Karpas-422 (cell line): Measurements from ENCODE around the gene NOTCH1. TPM values are rescaled to one million over a fixed set of nuclear protein-coding genes. Genes with fewer than 3 reads are reported as not detected.

Experiments
- DNase-seq: peaks from one replicate; pipeline ENCODE4 v3.0.0-alpha.2; 2015
- H2AFZ ChIP-seq: fragments of 200-600 bp; sonication (generic); 2 replicates; pipeline ENCODE4 v1.6.1; 2014; ENCODE audit warnings: antibody characterized with exemption, low read length, mixed read lengths
- H3K27ac ChIP-seq: fragments of 200-600 bp; sonication (generic); 2 replicates; pipeline ENCODE4 v1.5.1; 2014; ENCODE audit warnings: mild to moderate bottlenecking, low read length, moderate library complexity
- H3K27me3 ChIP-seq: fragments of 200-600 bp; sonication (generic); 2 replicates; pipeline ENCODE4 v1.6.1; 2014; ENCODE audit warnings: low read length, mixed read lengths
- H3K36me3 ChIP-seq: fragments of 200-600 bp; sonication (generic); 2 replicates; pipeline ENCODE4 v1.6.1; 2014; ENCODE audit warnings: low read length, mixed read lengths; ENCODE audit not compliant: insufficient read depth
- H3K4me1 ChIP-seq: fragments of 200-600 bp; sonication (generic); 2 replicates; pipeline ENCODE4 v1.6.1; 2014; ENCODE audit warnings: mild to moderate bottlenecking, low read length, mixed read lengths
- H3K4me2 ChIP-seq: fragments of 200-600 bp; sonication (generic); 2 replicates; pipeline ENCODE4 v1.6.1; 2014; ENCODE audit warnings: low read length, low read depth, mild to moderate bottlenecking; ENCODE audit not compliant: poor library complexity, severe bottlenecking
- H3K4me3 ChIP-seq: fragments of 200-600 bp; sonication (generic); 2 replicates; pipeline ENCODE4 v1.5.1; 2014; ENCODE audit warnings: mild to moderate bottlenecking, antibody characterized with exemption, low read length, mixed read lengths
- H3K79me2 ChIP-seq: fragments of 200-600 bp; sonication (generic); 2 replicates; pipeline ENCODE4 v1.6.1; 2014; ENCODE audit warnings: mild to moderate bottlenecking, low read length, mixed read lengths
- H3K9ac ChIP-seq: fragments of 200-600 bp; sonication (generic); 2 replicates; pipeline ENCODE4 v1.6.0; 2014; ENCODE audit warnings: low read length
- H3K9me2 ChIP-seq: fragments of 200-600 bp; sonication (generic), shearing (Covaris generic); replicated peaks from 2 replicates; pipeline ENCODE4 v1.6.0; 2014; ENCODE audit warnings: mild to moderate bottlenecking, low read length, moderate library complexity; ENCODE audit not compliant: insufficient read depth
- H3K9me3 ChIP-seq: fragments of 300-700, 200-600 bp; sonication (generic); 2 replicates; pipeline ENCODE4 v1.6.1; 2014; ENCODE audit warnings: low read length, mixed read lengths
- H4K20me1 ChIP-seq: fragments of 200-600 bp; sonication (generic); 2 replicates; pipeline ENCODE4 v1.6.1; 2014; ENCODE audit warnings: mild to moderate bottlenecking, antibody characterized with exemption, low read length, low read depth; ENCODE audit not compliant: insufficient read depth
- total RNA-seq: library from RNA; depleted of rRNA; stranded (reverse); fragments of >200 nt; shearing (Covaris generic); gene quantifications from 2 replicates; pipeline ENCODE4 v1.2.3, GENCODE V29; 2014; ENCODE audit warnings: low replicate concordance

The NOTCH1 gene
- total RNA-seq, 1 experiment from 2014 or later, result 15.0 TPM

GRCh38 chr9:136541709-136542108 is 4.1 kb downstream of the NOTCH1 start:
- Histone ChIP-seq H4K20me1 (peaks cover 17% of the 10 kb centered on the region; the same call in 1 of the 2 replicates), H3K4me3 (no peak overlapping the region), H3K9me3 (no peaks in the 10 kb centered on the region), H3K27me3 (peaks cover 7% of the 10 kb centered on the region; the same call in 1 of the 2 replicates), H3K36me3 (no peaks in the 10 kb centered on the region), H2AFZ (no peak overlapping the region), H3K9ac (no peak overlapping the region), H3K79me2 (no peaks in the 10 kb centered on the region), H3K4me1 (peaks cover 26% of the 10 kb centered on the region), H3K27ac (no peak overlapping the region), H3K9me2 (no peaks in the 10 kb centered on the region), H3K4me2 (no peak overlapping the region)
- DNase-seq, result no peak

DNA sequence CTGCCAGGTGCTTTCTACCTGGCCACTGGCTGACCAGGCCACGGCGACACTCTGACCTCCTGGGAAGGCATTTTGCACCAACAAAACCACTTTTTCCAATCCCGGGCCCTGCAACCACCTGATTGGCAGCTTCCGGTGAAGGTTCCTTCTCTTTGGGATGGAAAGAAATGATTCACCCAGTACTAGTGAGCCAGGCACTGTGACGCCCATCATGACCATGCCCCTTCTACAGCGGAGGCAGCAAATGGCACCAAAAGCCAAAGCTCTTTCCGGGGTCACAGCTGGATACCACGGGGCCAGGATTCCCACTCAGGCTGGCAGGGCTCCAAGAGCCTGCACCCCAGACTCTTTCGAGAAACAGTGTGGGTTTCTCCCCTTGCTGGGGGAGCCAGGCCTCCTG is 4.7 kb downstream of the NOTCH1 start:
- peaks cover 21% of the 10 kb centered on the region; the same call in 1 of the 2 replicates for H4K20me1 ChIP-seq
- no peak overlapping the region for H2AFZ ChIP-seq
- H3K36me3 ChIP-seq, result no peaks in the 10 kb centered on the region
- H3K27me3 ChIP-seq, result peaks cover 7% of the 10 kb centered on the region; the same call in 1 of the 2 replicates
- no peaks in the 10 kb centered on the region for H3K9me2 ChIP-seq
- H3K27ac ChIP-seq, result no peak overlapping the region
- H3K4me1 ChIP-seq, result peaks cover 20% of the 10 kb centered on the region
- H3K9ac ChIP-seq, result no peak overlapping the region
- no peak for DNase-seq
- no peak overlapping the region for H3K4me2 ChIP-seq
- no peaks in the 10 kb centered on the region for H3K79me2 ChIP-seq
- H3K9me3 ChIP-seq, result no peaks in the 10 kb centered on the region
- H3K4me3 ChIP-seq, result no peak overlapping the region

DNA sequence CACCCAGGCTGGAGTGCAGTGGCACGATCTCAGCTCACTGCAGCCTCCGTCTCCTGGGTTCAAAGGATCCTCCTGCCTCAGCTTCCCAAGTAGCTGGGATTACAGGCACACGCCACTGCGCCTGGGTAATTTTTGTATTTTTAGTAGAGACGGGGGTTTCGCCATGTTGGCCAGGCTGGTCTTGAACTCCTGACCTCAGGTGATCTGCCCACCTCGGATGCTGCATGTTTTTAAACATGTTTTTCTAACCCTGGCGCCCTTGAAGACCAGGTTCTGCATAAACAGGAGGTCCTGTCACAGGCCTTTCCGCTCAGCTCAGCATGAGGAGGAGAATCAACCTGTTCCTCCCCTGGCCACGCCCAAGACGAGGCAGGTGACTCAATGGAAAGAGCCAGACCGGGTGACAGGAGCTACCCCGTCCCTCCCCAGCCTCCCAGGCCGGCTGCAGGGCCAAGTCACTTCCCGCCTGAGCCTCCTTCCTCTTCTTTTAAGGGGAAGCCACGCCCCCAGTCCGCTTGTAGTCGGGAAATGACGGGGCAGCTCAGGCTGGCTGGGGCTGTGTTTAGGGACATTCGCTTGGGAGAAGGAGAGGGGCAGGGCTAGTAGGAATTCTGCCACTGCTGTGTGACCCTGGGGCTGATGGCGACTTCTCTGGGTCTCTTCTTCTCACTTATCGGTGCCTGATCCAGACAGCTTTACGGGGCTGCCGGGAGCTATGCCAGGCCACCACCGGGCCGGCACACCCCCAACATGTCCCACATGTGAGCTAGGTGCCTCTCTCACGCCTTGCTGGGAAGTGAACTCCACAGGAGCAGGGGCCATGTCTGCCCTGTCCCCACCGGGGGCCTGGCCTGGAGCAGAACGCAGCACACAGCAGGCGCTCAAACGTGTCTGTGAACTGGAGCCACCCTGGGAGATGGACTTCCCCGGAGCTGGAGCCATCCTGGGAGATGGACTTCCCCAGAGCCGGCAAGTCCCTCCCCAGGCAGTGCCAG is 6.1 kb downstream of the NOTCH1 start:
- Histone ChIP-seq H3K4me1 (peaks cover 17% of the 10 kb centered on the region), H3K4me2 (peak overlapping the region; percentile 17), H3K9me2 (no peaks in the 10 kb centered on the region), H4K20me1 (peaks cover 21% of the 10 kb centered on the region; the same call in 1 of the 2 replicates), H3K4me3 (no peak overlapping the region), H3K27ac (no peak overlapping the region), H3K36me3 (no peaks in the 10 kb centered on the region), H2AFZ (no peak overlapping the region), H3K9ac (no peak overlapping the region), H3K79me2 (no peaks in the 10 kb centered on the region), H3K9me3 (no peaks in the 10 kb centered on the region), H3K27me3 (peaks cover 4% of the 10 kb centered on the region; the same call in 1 of the 2 replicates)
- peak; percentile 76 for DNase-seq

DNA sequence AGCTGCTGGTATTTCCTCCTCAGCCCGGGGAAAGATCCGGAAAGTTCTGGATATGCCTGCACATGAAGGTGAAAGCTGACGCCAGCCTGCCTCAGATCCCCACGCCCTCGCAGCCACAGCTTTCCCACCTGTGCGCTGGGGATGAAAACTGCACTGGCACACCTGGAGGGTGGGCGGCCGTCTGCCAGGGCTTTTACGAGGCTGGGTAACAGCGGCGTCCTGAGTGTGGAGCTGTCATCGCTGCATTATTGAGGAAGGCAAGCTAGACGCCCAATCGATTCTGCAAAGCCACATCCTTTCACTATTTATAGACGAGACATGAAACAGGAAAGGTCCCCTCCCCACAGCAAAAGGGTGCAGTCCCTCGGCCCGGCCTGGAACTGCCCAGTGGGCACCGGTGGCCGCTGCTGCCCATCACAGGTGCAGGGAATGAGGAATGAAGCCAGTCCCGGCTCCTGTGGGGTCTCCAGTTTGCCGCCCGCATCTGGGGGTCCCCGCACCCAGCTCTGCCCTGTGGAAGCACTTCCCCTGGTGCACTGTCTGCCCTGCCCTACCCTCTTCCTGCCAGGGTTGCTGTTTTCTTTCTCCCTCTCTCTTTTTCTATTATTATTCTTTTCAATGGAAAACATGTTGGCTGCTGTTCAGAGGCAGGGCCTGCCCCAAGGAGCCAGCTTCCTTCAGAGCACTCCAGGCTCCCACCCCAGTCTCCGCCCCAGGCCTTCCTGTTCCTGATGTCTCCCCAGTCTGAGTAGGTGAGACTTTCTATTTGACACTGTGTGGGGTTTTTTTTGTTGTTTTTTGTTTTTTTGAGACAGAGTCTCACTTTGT is 7.0 kb downstream of the NOTCH1 start:
- Histone ChIP-seq H3K4me2 (no peak overlapping the region), H3K27me3 (no peaks in the 10 kb centered on the region), H2AFZ (no peak overlapping the region), H4K20me1 (peaks cover 16% of the 10 kb centered on the region; the same call in 1 of the 2 replicates), H3K79me2 (no peaks in the 10 kb centered on the region), H3K9me2 (no peaks in the 10 kb centered on the region), H3K9me3 (no peaks in the 10 kb centered on the region), H3K4me1 (peaks cover 11% of the 10 kb centered on the region), H3K36me3 (no peaks in the 10 kb centered on the region), H3K27ac (no peak overlapping the region), H3K4me3 (no peak overlapping the region), H3K9ac (no peak overlapping the region)
- DNase-seq, result no peak

DNA sequence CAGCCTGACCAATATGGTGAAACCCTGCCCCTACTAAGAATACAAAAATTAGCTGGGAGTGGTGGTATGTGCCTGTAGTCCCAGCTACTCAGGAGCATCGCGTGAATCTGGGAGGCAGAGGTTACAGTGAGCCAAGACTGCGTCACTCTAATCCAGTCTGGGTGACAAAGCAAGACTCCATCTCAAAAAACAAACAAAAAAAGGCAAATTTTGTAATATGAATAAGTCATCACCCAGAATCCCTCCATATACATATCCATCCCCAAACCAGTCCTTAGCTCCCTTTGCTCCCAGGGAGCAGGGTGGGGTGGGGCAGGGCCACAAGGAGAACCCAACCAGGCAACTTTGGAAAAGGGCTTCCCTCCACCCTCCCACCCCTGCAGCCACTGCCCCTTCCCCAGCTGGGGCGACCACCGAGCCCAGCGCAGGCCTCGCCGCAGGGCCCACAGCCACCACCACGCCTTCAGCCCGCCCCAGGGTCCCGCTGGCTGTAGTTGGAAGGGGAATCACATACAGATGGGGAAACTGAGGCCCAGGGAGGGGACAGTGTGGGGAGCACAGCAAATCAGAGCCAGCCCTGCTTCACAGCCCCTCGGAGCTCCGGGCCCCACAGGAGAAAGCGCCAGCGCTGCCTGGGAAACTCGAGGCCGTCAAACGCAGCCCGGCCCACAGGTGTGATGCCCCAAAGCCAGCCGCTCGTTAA is 7.8 kb downstream of the NOTCH1 start:
- H3K27me3 ChIP-seq, result no peaks in the 10 kb centered on the region
- no peak overlapping the region for H3K4me3 ChIP-seq
- DNase-seq, result no peak
- no peak overlapping the region for H3K4me2 ChIP-seq
- H2AFZ ChIP-seq, result no peak overlapping the region
- H3K9me3 ChIP-seq, result no peaks in the 10 kb centered on the region
- H3K4me1 ChIP-seq, result peaks cover 17% of the 10 kb centered on the region
- H3K79me2 ChIP-seq, result no peaks in the 10 kb centered on the region
- no peak overlapping the region for H3K27ac ChIP-seq
- H3K9me2 ChIP-seq, result no peaks in the 10 kb centered on the region
- H3K36me3 ChIP-seq, result no peaks in the 10 kb centered on the region
- peaks cover 18% of the 10 kb centered on the region; the same call in 1 of the 2 replicates for H4K20me1 ChIP-seq
- no peak overlapping the region for H3K9ac ChIP-seq

DNA sequence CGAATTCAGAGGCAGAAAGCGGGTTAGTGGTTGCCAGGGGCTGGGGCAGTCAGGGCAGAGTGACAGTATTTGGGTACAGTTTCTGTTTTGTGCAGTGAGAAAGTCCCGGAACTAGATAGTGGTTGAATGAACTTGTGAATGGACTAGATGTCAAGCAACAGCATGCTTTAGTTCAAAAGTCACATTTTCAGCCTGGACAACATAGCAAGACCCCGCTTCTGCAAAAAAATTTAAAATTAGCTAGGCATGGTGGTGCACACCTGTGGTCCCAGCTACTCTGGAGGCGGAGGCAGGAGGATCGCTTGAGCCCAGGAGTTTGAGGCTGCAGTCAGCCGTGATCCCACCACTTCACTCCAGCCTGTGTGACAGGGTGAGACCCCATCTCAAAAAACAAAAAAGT is 8.4 kb downstream of the NOTCH1 start:
- Histone ChIP-seq H3K27ac (no peak overlapping the region), H3K79me2 (no peaks in the 10 kb centered on the region), H3K9me3 (no peaks in the 10 kb centered on the region), H3K9me2 (no peaks in the 10 kb centered on the region), H3K4me2 (no peak overlapping the region), H3K4me3 (no peak overlapping the region), H3K9ac (no peak overlapping the region), H3K4me1 (peaks cover 24% of the 10 kb centered on the region), H2AFZ (no peak overlapping the region), H3K36me3 (no peaks in the 10 kb centered on the region), H4K20me1 (peaks cover 23% of the 10 kb centered on the region; the same call in 1 of the 2 replicates), H3K27me3 (no peaks in the 10 kb centered on the region)
- DNase-seq, result no peak

DNA sequence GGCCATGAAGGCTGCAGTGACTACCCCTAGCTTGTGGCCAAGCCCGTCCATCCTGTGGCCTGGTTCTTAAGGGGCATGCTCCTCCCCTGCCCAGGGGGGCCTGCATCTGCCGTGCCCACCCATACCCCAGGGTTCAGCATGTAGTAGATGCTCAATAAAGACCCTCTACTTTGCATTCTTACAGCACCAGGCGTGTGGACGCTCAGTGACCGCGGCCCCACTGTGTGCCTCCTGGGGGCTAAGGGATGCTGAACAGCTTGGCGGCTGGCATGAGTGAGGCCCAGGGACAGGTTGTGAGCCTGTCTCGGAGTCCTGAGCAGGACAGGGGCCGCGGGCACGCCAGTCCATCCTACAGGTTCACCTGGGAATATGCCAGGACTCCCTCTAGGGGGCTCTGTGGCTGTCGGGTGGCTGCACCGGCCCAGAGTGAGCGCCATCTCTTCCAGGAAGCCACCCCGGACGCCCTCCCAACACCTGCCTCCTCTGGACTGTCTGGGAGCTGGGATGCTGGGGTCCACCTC is 9.1 kb downstream of the NOTCH1 start:
- Histone ChIP-seq H3K9ac (no peak overlapping the region), H3K36me3 (no peaks in the 10 kb centered on the region), H3K79me2 (no peaks in the 10 kb centered on the region), H3K27me3 (no peaks in the 10 kb centered on the region), H3K4me2 (no peak overlapping the region), H3K27ac (no peak overlapping the region), H3K4me3 (no peak overlapping the region), H3K4me1 (peaks cover 26% of the 10 kb centered on the region), H2AFZ (no peak overlapping the region), H4K20me1 (peaks cover 29% of the 10 kb centered on the region; the same call in 1 of the 2 replicates), H3K9me2 (no peaks in the 10 kb centered on the region), H3K9me3 (no peaks in the 10 kb centered on the region)
- DNase-seq, result no peak
